GM12801 (cell line): ENCODE measurements around the gene EXT2.

ENCODE experiments used
- TF ChIP-seq, protein P1 (sequence below): IDR thresholded peaks from one replicate; pipeline ENCODE4 v1.5.1; 2011; ENCODE audit warnings: control low read depth; ENCODE audit not compliant: insufficient read length; ENCODE audit errors: extremely low read depth

The EXT2 gene

DNA sequence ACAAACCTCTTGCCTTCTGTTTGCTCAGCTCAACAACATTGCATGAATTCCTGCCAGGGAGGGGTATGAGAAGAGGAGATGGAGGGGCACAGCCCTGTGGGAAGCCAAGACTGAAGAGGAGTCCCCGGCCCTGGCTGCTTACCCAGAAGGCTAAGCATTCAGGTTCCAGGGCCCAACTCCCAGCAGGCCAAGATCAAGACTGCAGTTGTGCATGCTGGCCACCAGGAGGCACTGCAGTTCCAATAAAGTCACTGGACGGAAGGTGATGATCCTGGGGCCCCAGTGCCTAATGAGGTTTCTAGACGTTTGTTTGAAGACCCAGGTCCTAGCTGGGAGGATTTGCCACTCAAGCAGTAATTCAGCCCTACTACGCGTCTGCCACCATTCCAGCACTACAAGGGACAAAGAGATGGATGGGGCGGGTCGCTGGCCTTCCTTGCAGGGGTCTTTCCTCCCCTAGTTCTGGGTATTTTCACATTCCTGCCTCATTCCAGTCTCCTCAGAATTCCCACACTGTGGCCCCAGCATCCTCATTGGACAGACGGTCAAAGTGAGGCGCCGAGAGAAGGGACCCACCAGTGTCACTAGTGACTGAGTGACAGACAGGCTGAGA lies 190.9 kb downstream of the EXT2 start:
- TF ChIP-seq, protein P1, sequence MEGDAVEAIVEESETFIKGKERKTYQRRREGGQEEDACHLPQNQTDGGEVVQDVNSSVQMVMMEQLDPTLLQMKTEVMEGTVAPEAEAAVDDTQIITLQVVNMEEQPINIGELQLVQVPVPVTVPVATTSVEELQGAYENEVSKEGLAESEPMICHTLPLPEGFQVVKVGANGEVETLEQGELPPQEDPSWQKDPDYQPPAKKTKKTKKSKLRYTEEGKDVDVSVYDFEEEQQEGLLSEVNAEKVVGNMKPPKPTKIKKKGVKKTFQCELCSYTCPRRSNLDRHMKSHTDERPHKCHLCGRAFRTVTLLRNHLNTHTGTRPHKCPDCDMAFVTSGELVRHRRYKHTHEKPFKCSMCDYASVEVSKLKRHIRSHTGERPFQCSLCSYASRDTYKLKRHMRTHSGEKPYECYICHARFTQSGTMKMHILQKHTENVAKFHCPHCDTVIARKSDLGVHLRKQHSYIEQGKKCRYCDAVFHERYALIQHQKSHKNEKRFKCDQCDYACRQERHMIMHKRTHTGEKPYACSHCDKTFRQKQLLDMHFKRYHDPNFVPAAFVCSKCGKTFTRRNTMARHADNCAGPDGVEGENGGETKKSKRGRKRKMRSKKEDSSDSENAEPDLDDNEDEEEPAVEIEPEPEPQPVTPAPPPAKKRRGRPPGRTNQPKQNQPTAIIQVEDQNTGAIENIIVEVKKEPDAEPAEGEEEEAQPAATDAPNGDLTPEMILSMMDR = peak; percentile 13

DNA sequence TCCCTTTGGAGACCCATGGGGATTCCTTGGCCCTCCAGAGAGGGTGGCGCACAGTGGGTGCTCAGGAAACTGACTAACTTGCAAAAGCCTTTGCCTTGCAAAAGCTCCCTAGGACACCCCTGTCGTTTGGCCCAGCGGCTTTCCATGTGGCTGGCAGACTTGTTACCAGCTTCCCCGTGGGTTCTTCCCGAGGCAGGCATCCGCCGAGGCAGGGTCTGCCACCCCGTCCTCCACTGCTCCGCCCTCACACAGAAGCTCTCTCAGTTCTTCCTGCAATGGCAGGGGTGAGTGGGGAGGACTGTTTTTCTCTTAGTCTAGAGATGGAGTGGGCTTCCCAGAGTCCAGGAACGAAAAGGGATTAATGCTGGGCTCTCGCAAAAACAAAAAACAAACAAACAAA lies 191.4 kb downstream of the EXT2 start:
- TF ChIP-seq, protein P1 = no peak

DNA sequence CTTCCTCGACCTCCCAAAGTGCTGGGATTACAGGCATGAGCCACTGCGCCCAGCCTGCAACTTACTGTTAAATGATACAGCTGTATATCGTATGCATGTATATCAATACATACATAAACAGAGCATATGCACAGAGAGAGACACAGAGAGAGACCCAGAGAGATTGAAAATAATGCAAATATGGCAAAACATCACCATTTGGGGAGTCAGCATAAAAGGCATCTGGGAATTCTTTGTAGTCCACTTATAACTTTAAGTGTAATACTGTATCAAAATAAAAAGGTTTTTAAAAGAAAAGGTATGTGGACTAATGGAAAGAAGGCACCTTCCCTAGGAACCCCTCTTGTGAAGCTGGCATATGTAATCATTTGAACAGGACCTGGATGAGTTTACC lies 192.7 kb downstream of the EXT2 start:
- TF ChIP-seq, protein P1 = no peak

DNA sequence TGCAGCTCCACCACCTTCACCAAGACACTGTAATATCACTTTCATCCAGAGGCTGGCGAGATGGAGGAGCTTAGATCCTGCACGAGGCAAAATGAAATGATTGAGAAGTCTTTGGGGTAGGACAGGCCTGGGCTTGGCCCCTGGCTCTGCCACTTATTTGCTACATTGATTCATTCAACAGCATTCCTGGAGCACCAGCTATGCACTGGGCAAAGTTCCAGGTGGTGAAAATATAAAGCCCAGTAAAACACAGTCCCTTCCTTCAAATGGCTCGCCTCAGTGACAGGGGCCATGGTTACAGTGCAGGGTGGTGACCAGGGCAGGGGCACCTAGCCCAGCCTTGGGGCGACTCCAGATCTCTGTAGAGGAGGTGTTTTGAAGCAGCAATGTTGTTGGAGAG lies 194.7 kb downstream of the EXT2 start:
- TF ChIP-seq, protein P1 = no peak
